H54 (cell line): ENCODE data around the gene RPP25L.

ENCODE experiments used
- DNase-seq: peaks from one replicate; pipeline ENCODE4 v3.0.0; 2011; ENCODE audit warnings: low spot score, mixed read lengths; ENCODE audit not compliant: insufficient read length
- FAIRE-seq: peaks from 3 replicates; lab custom pipeline; 2011; peaks lifted over from hg19 to GRCh38; lab: Jason Lieb, UNC
- POLR2A ChIP-seq: IDR thresholded peaks from 2 replicates; pipeline ENCODE4 v1.6.1; 2011; ENCODE audit warnings: low read depth, mild to moderate bottlenecking, low read length

RPP25L gene

GRCh38 chr9:34590381-34591247, 21.3 kb downstream of the RPP25L start:
- DNase-seq, result no peak
- no peak for FAIRE-seq

GRCh38 chr9:34589636-34590380, 22.1 kb downstream of the RPP25L start, which contains the start of gene CNTFR:
TSS of gene CNTFR (minus strand) at chr9:34589724. CDS start at chr9:34568981, 20,743 bp downstream.
- FAIRE-seq (no peak), DNase-seq (no peak)
- TF ChIP-seq POLR2A, result no peak

More at GRCh38 chr9:34590381-34591247, 21.3 kb downstream of the RPP25L start:
- TF ChIP-seq POLR2A, result no peak

DNA sequence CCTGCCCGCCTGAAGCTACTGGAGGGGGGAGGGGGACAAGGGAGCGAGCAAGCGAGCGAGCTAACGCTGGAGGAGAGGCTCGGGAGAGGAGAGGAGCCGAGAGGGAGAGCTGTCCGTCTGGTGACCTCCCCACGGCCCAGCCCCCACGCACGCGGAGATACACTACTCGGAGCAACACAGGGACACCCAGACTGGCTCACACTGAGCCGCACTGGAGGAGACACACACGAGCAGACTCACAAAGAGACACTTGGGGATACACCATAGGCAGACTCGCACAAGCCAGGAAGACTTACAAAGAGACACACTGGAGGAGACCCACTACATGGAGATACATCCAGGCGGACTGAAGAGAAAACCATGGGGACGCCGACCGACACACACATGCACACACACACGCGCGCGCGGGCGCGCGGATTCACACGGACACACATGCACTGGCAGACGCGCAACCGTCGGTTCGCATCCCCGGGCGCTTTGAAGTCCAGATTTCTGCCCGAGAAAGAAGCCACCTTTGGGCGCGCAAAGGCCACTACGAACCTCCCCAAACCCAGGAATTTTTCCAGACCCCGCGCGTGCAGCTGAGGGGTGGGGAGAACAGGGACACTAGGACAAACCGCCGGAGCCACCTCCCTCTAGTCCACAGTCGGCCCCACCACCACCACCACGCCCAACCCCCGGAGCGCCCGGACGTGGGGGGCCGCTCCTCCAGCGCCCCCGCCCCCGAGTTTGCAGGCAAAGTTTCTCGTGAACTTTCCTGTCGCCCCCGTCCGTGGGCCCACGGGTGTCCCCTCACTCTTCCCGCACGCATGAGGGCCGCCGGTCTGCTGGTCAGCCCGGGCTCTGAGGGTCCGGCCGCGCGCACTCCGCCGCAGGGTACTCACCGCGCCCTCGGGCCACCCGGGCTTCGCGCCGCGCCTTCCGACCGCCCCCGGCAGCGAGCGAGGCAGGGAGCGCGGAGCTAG, 22.9 kb downstream of the RPP25L start:
- TF ChIP-seq POLR2A, result no peak
- DNase-seq, result no peak
- no peak for FAIRE-seq

GRCh38 chr9:34587271-34587670, 24.6 kb downstream of the RPP25L start:
- no peak for DNase-seq
- TF ChIP-seq POLR2A, result no peak
- no peak for FAIRE-seq

- FAIRE-seq (no peak), DNase-seq (no peak)
- TF ChIP-seq POLR2A, result no peak
These were observed 25.8 kb downstream of the RPP25L start for GRCh38 chr9:34585946-34586669.

GRCh38 chr9:34584970-34585369, 26.9 kb downstream of the RPP25L start:
- TF ChIP-seq POLR2A, result no peak
- DNase-seq (no peak), FAIRE-seq (no peak)

GRCh38 chr9:34582787-34583186, 29.1 kb downstream of the RPP25L start:
- TF ChIP-seq POLR2A, result no peak
- FAIRE-seq (no peak), DNase-seq (no peak)

- FAIRE-seq, result no peak
These were observed 30.6 kb downstream of the RPP25L start for GRCh38 chr9:34581318-34581717.

GRCh38 chr9:34580358-34580757, 31.5 kb downstream of the RPP25L start:
- DNase-seq, result no peak

More at GRCh38 chr9:34581318-34581717, 30.6 kb downstream of the RPP25L start:
- TF ChIP-seq POLR2A, result no peak
- no peak for DNase-seq

GRCh38 chr9:34579808-34580163, 32.1 kb downstream of the RPP25L start:
- DNase-seq (no peak), FAIRE-seq (no peak)
- TF ChIP-seq POLR2A, result no peak

More at GRCh38 chr9:34580358-34580757, 31.5 kb downstream of the RPP25L start:
- TF ChIP-seq POLR2A, result no peak
- no peak for FAIRE-seq

- DNase-seq, result no peak
- FAIRE-seq, result no peak
- no peak for TF ChIP-seq POLR2A
These were observed 32.6 kb downstream of the RPP25L start for GRCh38 chr9:34579104-34579807.

DNA sequence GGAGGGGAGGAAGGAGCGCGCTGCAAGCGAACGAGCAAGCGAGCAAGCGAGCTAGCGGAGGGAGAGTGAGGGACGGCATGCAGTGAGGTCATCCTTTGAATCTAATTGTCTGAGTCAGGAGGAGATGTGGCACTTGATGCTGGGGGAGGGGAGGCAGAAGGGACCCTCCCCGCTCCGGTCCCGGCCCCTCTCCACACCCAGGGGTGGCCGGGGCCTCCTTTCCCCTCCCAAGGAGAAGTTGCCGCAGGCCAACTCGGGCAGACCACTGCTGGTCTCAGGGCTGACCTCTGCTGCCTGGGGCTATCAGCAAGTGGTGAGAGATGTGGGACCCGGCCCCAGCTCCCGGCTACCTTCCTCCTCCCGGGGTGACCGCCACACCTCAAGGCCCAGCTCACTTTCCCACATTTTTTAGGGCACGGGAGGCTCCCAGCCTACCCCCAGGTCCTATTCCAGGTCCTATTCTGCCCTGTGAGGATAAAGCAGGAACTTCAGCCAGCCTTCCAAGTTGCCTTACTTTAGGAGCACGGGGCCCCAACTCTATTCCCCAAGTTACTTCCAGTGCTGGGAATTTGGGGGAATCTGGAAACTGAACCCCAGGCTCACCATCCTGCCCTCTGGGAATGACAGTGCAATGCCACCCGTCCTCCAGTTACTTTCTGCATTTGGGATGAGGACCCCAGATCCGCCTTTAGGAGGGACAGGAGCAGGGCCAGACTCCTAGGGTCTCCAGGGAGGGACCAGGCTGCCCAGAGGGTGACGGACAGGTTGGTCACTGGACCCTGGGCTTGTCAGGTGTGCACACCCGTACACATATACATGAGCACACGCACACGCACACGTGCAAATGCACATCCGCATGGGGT, 33.4 kb downstream of the RPP25L start:
- TF ChIP-seq POLR2A, result no peak
- DNase-seq (no peak), FAIRE-seq (no peak)
